Hepatocyte (in vitro differentiated cells): ENCODE measurements around the gene CBARP. TPM values are rescaled to one million over a fixed set of nuclear protein-coding genes. Genes with fewer than 3 reads are reported as not detected.

ENCODE experiments used
- DNase-seq: peaks from one replicate; pipeline ENCODE4 v3.0.0-alpha.2; 2016; ENCODE audit warnings: low spot score
- H2AFZ ChIP-seq: fragments of 200-600 bp; sonication (generic); 2 replicates; pipeline ENCODE4 v1.6.0; 2016; ENCODE audit warnings: antibody characterized with exemption, mild to moderate bottlenecking
- H3K27ac ChIP-seq: fragments of 200-600 bp; sonication (generic); 2 replicates; pipeline ENCODE4 v1.5.1; 2016; ENCODE audit warnings: mild to moderate bottlenecking
- H3K27me3 ChIP-seq: fragments of 200-600 bp; sonication (generic); 2 replicates; pipeline ENCODE4 v1.6.1; 2016
- H3K36me3 ChIP-seq: fragments of 200-600 bp; sonication (generic); replicated peaks from 2 replicates; pipeline ENCODE4 v1.5.1; 2016; ENCODE audit warnings: low read depth; ENCODE audit not compliant: insufficient read depth
- H3K4me1 ChIP-seq: fragments of 200-600 bp; sonication (generic); 2 replicates; pipeline ENCODE4 v1.5.1; 2016; ENCODE audit warnings: mild to moderate bottlenecking, moderate library complexity; ENCODE audit not compliant: insufficient read depth
- H3K4me2 ChIP-seq: fragments of 200-600 bp; sonication (generic); 2 replicates; pipeline ENCODE4 v1.6.0; 2016
- H3K4me3 ChIP-seq: fragments of 200-600 bp; sonication (generic); 2 replicates; pipeline ENCODE4 v1.5.1; 2016; ENCODE audit warnings: mild to moderate bottlenecking
- H3K79me2 ChIP-seq: fragments of 200-600 bp; sonication (generic); 2 replicates; pipeline ENCODE4 v1.6.0; 2017; ENCODE audit warnings: mild to moderate bottlenecking
- H3K9me2 ChIP-seq: fragments of 200-600 bp; sonication (generic); replicated peaks from 2 replicates; pipeline ENCODE4 v1.6.0; 2017; ENCODE audit warnings: mild to moderate bottlenecking; ENCODE audit not compliant: insufficient read depth
- H3K9me3 ChIP-seq: fragments of 200-600 bp; sonication (generic); 2 replicates; pipeline ENCODE4 v1.5.1; 2016; ENCODE audit warnings: low read depth, mild to moderate bottlenecking
- H4K20me1 ChIP-seq: fragments of 200-600 bp; sonication (generic); 2 replicates; pipeline ENCODE4 v1.6.0; 2016; ENCODE audit warnings: mild to moderate bottlenecking; ENCODE audit not compliant: insufficient read depth, poor library complexity, severe bottlenecking
- CTCF ChIP-seq: fragments of 200-600 bp; sonication (generic); IDR thresholded peaks from 2 replicates; pipeline ENCODE4 v1.5.1; 2016; ENCODE audit warnings: antibody characterized with exemption, mild to moderate bottlenecking; ENCODE audit not compliant: poor library complexity
- EZH2 ChIP-seq: fragments of 200-600 bp; sonication (generic); IDR thresholded peaks from 2 replicates; pipeline ENCODE4 v1.6.1; 2016; ENCODE audit warnings: antibody characterized with exemption, mild to moderate bottlenecking, borderline replicate concordance
- EZH2phosphoT487 ChIP-seq: fragments of 200-600 bp; sonication (generic); IDR thresholded peaks from one replicate; pipeline ENCODE4 v1.6.1; 2018; ENCODE audit warnings: antibody characterized with exemption, mild to moderate bottlenecking, low read depth, moderate library complexity; ENCODE audit not compliant: unreplicated experiment, severe bottlenecking
- WGBS: methylation state at CpG from one replicate; pipeline ENCODE4 v1.1.6; 2016; ENCODE audit warnings: low lambda C conversion rate; ENCODE audit errors: missing lambda C conversion rate; 5-methylcytosine and 5-hydroxymethylcytosine counted together
- polyA plus RNA-seq: library from polyadenylated mRNA; unstranded; fragments of >200 nt; fragmentation: Nextera tagmentation; extraction: Ambion mirVana; gene quantifications from 2 replicates; pipeline ENCODE4 v1.2.1, GENCODE V29; 2016
- total RNA-seq: library from RNA; depleted of rRNA; stranded (reverse); fragments of >200 nt; gene quantifications from 2 replicates; pipeline ENCODE4 v1.2.3, GENCODE V29; 2014

CBARP gene
- total and polyA plus RNA-seq, 2 experiments from 2014 or later: 4.2 to 7.1 TPM

GRCh38 chr19:1279782-1280341 is 42.1 kb upstream of the CBARP start:
- Histone ChIP-seq H3K36me3 (no peaks in the 10 kb centered on the region), H3K27ac (no peak overlapping the region), H3K4me2 (no peak overlapping the region), H3K27me3 (no peaks in the 10 kb centered on the region), H3K79me2 (peaks cover 14% of the 10 kb centered on the region), H3K4me3 (no peak overlapping the region), H3K4me1 (peaks cover 25% of the 10 kb centered on the region), H3K9me2 (no peaks in the 10 kb centered on the region), H3K9me3 (no peaks in the 10 kb centered on the region), H4K20me1 (peaks cover 1% of the 10 kb centered on the region), H2AFZ (no peak overlapping the region)
- WGBS: 46% methylated on average over 10 of the region's 10 CpGs
- peak; percentile 89 for DNase-seq
- no peak for TF ChIP-seq EZH2
- peak; percentile 80 for TF ChIP-seq CTCF

DNA sequence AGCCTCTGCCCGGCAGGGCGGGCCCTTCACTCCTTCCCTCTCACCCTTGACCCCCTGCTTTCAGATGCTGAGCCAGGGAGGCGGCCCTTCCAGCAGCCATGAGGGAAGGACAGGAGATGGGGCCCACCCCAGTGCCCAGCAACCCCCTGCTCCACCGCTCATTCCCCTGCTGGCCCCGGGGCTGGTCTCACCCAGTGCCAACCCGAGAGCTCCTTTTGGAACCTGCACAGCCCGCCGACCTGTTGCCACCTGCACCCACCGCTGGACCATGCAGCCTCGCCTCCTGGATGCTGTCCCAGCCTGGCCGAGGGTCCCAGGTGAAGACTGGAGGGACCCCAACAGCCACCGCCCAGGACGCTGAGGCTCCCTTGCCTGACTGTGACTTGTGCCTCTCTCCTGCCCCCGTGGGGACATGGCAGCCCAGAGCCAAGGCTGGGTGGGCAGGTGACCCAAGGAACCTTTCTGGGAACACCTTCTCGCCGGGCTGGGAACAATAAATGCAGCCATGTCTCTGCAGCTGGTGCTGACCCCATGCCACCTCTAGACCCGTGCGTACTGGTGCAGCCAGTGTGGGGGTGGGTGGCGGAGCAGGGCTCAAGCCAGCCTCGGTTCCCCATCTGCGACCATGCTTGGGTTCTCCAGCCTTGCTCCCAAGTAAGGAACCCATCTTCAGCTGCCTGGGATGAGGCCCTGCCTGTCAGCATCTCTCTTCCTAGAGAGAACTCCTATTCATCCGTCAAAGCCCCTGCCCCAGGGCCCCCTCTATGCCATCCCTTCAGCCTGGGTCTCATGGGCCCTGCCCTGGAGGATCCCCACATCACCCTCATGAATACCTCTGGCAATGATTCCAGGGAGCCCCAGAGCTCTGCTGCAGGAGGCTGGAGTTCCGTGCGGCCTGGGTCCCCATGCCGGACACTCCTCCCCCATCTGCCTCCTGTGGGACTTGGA is 41.2 kb upstream of the CBARP start:
- H2AFZ ChIP-seq: no peak overlapping the region
- no peak for TF ChIP-seq EZH2
- TF ChIP-seq EZH2phosphoT487: no peak
- no peak for TF ChIP-seq CTCF
- H3K9me2 ChIP-seq: no peaks in the 10 kb centered on the region
- no peak overlapping the region for H3K4me3 ChIP-seq
- WGBS: 96% methylated on average over 21 of the region's 25 CpGs
- H3K9me3 ChIP-seq: no peaks in the 10 kb centered on the region
- peaks cover 1% of the 10 kb centered on the region for H3K36me3 ChIP-seq
- no peak overlapping the region for H3K4me2 ChIP-seq
- no peak for DNase-seq
- H3K27me3 ChIP-seq: no peaks in the 10 kb centered on the region
- H3K4me1 ChIP-seq: peaks cover 22% of the 10 kb centered on the region
- peaks cover 23% of the 10 kb centered on the region for H3K79me2 ChIP-seq
- H4K20me1 ChIP-seq: peaks cover 9% of the 10 kb centered on the region
- H3K27ac ChIP-seq: no peak overlapping the region

- Histone ChIP-seq H3K27ac (no peak overlapping the region), H3K79me2 (peaks cover 32% of the 10 kb centered on the region), H3K4me3 (no peak overlapping the region), H3K4me1 (peaks cover 25% of the 10 kb centered on the region), H3K4me2 (no peak overlapping the region), H4K20me1 (peaks cover 17% of the 10 kb centered on the region), H2AFZ (no peak overlapping the region), H3K9me3 (no peaks in the 10 kb centered on the region), H3K9me2 (no peaks in the 10 kb centered on the region), H3K36me3 (peaks cover 5% of the 10 kb centered on the region), H3K27me3 (no peaks in the 10 kb centered on the region)
- DNase-seq: no peak
- no peak for TF ChIP-seq EZH2
- no peak for TF ChIP-seq CTCF
- TF ChIP-seq EZH2phosphoT487: no peak
- WGBS: 88% methylated on average over 12 of the region's 12 CpGs
Measured at GRCh38 chr19:1278074-1278473, 40.3 kb upstream of the CBARP start.
